ENCODE measurements around the gene FILIP1L.

DNA sequence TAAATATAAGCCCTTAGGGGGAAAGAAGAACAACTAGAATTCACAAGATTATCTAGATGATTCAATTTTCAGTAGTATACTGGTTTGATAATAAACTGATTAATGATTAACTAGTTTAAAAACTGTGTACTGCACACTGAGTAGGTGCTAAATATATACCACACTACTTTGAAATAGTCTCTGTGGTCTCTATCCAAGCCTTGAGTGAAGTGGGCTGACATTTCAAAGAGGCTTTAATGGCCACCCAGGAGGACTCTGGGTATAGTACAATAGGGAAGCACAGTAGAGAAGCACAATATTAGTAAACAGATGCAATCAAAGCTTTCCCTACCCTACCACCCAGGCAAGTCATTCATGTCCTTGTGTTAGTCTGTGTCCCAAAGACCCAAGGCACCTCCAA, 46.7 kb downstream of the FILIP1L start:
- TF ChIP-seq EZH2 (IDR thresholded peaks at IDR 0.05), result no peak
- TF ChIP-seq, protein P1, sequence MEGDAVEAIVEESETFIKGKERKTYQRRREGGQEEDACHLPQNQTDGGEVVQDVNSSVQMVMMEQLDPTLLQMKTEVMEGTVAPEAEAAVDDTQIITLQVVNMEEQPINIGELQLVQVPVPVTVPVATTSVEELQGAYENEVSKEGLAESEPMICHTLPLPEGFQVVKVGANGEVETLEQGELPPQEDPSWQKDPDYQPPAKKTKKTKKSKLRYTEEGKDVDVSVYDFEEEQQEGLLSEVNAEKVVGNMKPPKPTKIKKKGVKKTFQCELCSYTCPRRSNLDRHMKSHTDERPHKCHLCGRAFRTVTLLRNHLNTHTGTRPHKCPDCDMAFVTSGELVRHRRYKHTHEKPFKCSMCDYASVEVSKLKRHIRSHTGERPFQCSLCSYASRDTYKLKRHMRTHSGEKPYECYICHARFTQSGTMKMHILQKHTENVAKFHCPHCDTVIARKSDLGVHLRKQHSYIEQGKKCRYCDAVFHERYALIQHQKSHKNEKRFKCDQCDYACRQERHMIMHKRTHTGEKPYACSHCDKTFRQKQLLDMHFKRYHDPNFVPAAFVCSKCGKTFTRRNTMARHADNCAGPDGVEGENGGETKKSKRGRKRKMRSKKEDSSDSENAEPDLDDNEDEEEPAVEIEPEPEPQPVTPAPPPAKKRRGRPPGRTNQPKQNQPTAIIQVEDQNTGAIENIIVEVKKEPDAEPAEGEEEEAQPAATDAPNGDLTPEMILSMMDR (IDR thresholded peaks at IDR 0.05), result no peak
